GM18502 (cell line): ENCODE data around the gene LRRC31.

Source experiments
- ATAC-seq: cut with Tn5 transposase; IDR thresholded peaks from one replicate; pipeline ENCODE4 v1.9.1; 2021; ENCODE audit warnings: mild to moderate bottlenecking; ENCODE audit not compliant: unreplicated experiment, poor library complexity

Gene LRRC31

DNA sequence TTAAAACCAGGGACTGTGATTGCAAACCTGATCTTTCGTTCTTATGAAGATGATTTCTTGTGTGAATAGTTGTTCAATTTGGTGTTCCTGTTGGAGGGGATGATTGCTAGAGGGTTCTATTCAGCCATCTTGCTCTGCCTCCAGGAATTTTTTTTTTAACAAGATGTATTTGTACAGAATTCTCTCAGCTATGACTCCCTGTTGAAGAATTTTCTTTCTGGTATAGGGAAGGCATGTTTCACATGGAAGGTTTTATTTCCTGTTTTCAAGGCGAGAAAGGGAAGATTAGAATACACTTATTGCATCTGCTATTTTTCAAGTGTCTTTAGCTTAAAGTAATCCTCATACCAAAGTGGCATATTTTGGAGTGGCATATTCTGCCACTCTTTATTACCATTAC lies 51.4 kb downstream of the LRRC31 start:
- ATAC-seq = no peak

DNA sequence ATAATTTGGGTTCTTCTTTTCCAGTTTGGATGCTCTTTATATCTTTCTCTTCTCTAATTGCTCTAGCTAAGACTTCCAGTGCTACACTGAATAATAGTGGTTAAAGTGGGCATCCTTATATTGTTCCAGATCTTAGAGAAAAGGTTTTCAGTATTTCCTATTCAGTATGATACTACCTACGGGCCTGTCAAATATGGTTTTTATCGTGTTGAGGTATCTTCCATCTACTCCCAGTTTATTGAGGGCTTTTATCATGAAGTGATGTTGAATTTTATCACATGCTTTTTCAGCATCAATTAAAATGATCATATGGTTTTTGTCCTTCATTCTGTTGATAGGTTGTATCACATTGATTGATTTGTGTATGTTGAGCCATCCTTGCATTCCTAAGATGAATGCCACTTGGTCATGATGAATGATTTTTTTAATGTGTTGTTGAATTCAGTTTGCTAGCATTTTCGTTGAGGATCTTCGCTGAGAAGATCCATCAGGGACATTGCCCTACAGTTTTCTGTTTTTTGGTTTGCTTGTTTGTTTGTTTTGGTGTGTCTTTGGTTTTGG lies 54.1 kb downstream of the LRRC31 start:
- no peak for ATAC-seq

GRCh38 chr3:169813757-169814517 lies 55.8 kb downstream of the LRRC31 start:
- ATAC-seq = peak; percentile 90

- no peak for ATAC-seq
These were observed 56.5 kb downstream of the LRRC31 start for GRCh38 chr3:169813278-169813677.

DNA sequence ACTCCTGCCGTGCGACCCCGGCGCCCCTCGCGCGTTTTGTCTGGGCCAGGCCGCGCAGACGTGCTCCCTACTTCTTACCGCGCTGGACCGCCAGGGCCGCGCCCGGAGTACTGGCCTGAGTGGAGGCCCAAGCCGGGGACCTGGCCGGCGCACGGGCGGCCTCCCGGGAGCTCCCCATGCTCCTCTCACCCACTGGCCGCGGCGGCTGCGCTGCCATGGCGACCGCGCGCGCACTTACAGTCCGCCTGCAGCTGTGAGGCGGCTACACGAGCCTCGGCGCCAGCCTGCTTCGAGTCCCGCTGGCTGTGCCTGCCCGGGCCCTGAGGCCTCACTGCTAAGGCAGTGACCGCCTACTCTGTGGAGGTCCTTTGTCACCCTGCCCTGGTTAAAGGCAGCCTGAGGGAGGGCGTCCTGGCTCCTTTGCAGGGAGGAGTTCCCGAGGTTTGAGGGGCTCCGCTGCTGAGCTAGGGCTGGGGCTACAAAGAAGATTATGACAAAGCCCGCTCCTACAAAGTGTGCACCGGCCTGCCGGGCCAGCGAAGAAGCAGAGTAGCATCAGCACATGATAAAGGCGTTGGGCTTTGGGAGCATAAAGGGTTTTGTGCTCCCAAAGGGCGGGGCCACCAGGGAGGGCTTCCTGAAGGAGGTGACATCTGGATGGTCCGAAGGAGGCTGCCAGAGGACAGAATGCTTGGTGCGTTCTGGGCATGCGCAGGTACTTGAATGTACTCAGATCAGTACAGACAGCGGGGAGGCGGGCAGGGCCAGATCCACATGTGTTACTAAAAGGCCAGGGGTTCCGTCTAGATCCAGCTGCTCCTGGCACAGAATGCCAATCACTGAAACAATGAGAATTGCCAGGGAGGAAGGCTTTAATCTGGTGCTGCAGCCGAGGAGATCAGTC lies 57.2 kb downstream of the LRRC31 start, which contains the start of the genes LRRC34 and LRRIQ4:
Gene LRRC34, minus strand, starts transcription at position 573 of the 904 bp plus-strand sequence. Its CDS starts 356 bp downstream, at position 217.
Gene LRRIQ4, plus strand, starts transcription at position 539 of the 904 bp plus-strand sequence. CDS start 9,052 bp downstream, outside the sequence.
- peak; percentile 72 for ATAC-seq

GRCh38 chr3:169811631-169812331 lies 58.0 kb downstream of the LRRC31 start:
- ATAC-seq = no peak

GRCh38 chr3:169809230-169809795 lies 60.4 kb downstream of the LRRC31 start:
- ATAC-seq = no peak

DNA sequence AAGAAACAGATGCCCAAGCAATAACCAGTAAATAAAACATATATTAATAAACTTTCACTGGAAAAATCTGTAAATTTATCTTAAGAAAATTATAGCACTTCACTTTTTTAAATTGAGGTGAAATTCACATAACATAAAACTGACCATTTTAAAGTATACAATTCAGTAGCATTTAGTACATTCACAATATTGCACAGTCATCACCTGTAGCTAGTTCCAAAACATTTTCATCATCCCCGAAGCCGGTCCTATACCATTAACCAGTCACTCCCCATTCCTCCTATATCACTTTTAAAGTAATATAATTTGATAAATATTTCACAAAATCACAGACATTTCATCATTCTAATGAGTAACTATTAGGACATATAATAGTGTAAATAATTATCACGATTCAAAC lies 65.1 kb downstream of the LRRC31 start:
- no peak for ATAC-seq

- ATAC-seq = no peak
These were observed 77.4 kb downstream of the LRRC31 start for GRCh38 chr3:169792359-169792758.

DNA sequence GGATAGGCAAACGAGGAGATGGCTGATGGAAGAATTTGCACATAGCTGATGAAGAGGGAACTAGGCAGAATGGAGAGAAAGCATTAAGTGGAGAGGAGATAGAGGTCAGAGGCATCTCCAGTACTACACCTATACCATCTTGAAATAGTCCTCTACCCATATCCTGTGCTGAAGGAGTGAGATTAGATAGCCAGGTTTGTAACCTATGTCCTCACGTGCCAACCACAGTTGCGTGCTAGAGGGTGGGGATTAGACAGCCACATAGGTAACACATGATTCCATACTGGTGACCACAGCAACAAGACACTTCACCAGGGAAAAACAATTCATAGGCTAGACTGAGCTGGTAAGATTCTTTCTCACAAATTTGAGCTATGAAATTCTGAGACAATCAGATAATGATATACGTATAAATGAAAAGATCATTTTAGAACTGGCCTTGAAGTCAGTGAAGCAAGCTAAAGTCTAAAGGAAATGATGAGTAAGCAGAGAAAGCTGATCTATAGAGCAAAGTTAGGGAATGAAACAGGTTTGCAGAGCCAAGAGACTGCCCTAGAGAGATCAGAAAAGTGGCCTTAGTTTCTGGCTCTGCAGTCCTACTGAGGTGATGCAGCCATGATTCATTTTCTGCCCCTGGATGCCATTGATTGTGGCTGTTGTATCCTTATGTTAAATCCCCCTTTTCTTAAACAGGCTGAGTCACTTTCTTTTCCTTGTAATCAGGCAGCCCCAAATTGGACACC lies 78.9 kb downstream of the LRRC31 start:
- no peak for ATAC-seq

DNA sequence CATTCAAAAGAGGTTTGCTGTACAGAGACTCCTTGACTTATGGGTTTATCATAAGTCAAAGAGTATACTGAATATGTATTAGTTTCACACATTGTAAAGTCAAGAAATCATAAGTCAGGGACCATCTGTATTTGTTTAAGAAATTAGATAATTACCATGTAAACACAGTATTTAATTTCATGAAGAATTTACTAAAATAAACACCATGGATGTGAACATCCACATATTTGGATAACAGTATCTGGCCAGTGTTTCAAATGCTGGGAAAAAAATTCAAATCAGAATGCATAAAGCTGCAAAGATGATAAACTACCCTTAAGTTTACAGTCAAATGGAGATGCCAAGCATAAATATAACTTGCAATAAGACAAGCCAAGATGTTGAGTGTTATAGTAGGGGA lies 79.5 kb downstream of the LRRC31 start:
- ATAC-seq = no peak
